Measurements from ENCODE around the gene SND1.

Gene SND1

GRCh38 chr7:128030263-128030653 lies 378.3 kb downstream of the SND1 start:
- no peak for ATAC-seq

GRCh38 chr7:128030654-128031611 lies 378.9 kb downstream of the SND1 start, which contains the start of gene LRRC4:
TSS of gene LRRC4 (minus strand) at chr7:128031437. CDS start at chr7:128030640, 797 bp downstream.
- peak in 1 of 2 donors; percentile 2 for ATAC-seq

- peak; percentile 99 for ATAC-seq
Observed at GRCh38 chr7:128031901-128032604, 380.1 kb downstream of the SND1 start.

GRCh38 chr7:128032605-128033235 lies 380.7 kb downstream of the SND1 start:
- ATAC-seq, result no peak

GRCh38 chr7:128033246-128033645 lies 381.3 kb downstream of the SND1 start:
- ATAC-seq, result no peak

- ATAC-seq, result no peak
Observed at GRCh38 chr7:128034825-128035224, 382.8 kb downstream of the SND1 start.

- ATAC-seq, result no peak
Observed at GRCh38 chr7:128035712-128036111, 383.7 kb downstream of the SND1 start.

- ATAC-seq, result no peak
Observed at GRCh38 chr7:128036226-128036940, 384.4 kb downstream of the SND1 start.

GRCh38 chr7:128037081-128037480 lies 385.1 kb downstream of the SND1 start:
- ATAC-seq, result no peak

- no peak for ATAC-seq
Observed at GRCh38 chr7:128037880-128038619, 386.1 kb downstream of the SND1 start.

- no peak for ATAC-seq
Observed at GRCh38 chr7:128039544-128039953, 387.6 kb downstream of the SND1 start.

- no peak for ATAC-seq
Observed at GRCh38 chr7:128040205-128040604, 388.2 kb downstream of the SND1 start.

GRCh38 chr7:128041203-128041602 lies 389.2 kb downstream of the SND1 start:
- no peak for ATAC-seq

- ATAC-seq, result no peak
Observed at GRCh38 chr7:128042012-128042411, 390.0 kb downstream of the SND1 start.

GRCh38 chr7:128044064-128044463 lies 392.1 kb downstream of the SND1 start:
- no peak for ATAC-seq

- ATAC-seq, result no peak
Observed at GRCh38 chr7:128045158-128045557, 393.2 kb downstream of the SND1 start.

GRCh38 chr7:128045766-128046165 lies 393.8 kb downstream of the SND1 start:
- no peak for ATAC-seq

- ATAC-seq, result no peak
Observed at GRCh38 chr7:128052404-128052803, 400.4 kb downstream of the SND1 start.

- no peak for ATAC-seq
Observed at GRCh38 chr7:128053023-128053422, 401.0 kb downstream of the SND1 start.

- no peak for ATAC-seq
Observed at GRCh38 chr7:128053991-128054390, 402.0 kb downstream of the SND1 start.

GRCh38 chr7:128054511-128054910 lies 402.5 kb downstream of the SND1 start:
- no peak for ATAC-seq

- no peak for ATAC-seq
Observed at GRCh38 chr7:128055637-128056036, 403.6 kb downstream of the SND1 start.
